GM12864 (cell line): ENCODE data around the gene KCNN1.

Experiments
- DNase-seq: peaks from one replicate; pipeline ENCODE4 v3.0.0-alpha.2; 2011; ENCODE audit warnings: low read depth
- H3K4me3 ChIP-seq: 2 replicates; pipeline ENCODE4 v1.5.1; 2011; ENCODE audit warnings: mild to moderate bottlenecking, low read depth, low read length, control low read depth
- TF ChIP-seq, protein P1 (sequence below): IDR thresholded peaks from 2 replicates; pipeline ENCODE4 v1.5.1; 2011; ENCODE audit warnings: low read depth, mild to moderate bottlenecking, moderate library complexity, low read length, control low read depth, inconsistent platforms; ENCODE audit errors: missing control alignments

Gene KCNN1

DNA sequence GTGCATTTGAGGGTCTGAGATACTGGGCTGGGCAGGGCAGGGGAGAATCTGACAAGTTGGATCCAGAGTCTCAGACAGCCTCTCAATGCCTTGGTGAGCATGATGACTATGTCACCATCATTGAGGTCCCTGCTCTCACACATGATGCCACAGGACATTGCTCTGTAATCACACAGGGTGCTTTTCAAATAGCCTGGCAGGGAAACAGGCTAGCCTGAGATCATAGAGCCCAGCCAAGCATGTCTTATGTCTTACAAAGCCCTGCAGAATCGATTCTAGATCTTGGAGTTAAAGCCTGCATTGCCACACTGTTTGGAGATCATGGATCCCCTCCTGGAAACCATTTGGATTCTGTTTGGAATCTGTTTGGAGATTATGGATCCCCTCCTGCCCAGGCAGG is 5.3 kb downstream of the KCNN1 start:
- H3K4me3 ChIP-seq, result no peak overlapping the region
- no peak for DNase-seq
- TF ChIP-seq, protein P1, sequence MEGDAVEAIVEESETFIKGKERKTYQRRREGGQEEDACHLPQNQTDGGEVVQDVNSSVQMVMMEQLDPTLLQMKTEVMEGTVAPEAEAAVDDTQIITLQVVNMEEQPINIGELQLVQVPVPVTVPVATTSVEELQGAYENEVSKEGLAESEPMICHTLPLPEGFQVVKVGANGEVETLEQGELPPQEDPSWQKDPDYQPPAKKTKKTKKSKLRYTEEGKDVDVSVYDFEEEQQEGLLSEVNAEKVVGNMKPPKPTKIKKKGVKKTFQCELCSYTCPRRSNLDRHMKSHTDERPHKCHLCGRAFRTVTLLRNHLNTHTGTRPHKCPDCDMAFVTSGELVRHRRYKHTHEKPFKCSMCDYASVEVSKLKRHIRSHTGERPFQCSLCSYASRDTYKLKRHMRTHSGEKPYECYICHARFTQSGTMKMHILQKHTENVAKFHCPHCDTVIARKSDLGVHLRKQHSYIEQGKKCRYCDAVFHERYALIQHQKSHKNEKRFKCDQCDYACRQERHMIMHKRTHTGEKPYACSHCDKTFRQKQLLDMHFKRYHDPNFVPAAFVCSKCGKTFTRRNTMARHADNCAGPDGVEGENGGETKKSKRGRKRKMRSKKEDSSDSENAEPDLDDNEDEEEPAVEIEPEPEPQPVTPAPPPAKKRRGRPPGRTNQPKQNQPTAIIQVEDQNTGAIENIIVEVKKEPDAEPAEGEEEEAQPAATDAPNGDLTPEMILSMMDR, result no peak

DNA sequence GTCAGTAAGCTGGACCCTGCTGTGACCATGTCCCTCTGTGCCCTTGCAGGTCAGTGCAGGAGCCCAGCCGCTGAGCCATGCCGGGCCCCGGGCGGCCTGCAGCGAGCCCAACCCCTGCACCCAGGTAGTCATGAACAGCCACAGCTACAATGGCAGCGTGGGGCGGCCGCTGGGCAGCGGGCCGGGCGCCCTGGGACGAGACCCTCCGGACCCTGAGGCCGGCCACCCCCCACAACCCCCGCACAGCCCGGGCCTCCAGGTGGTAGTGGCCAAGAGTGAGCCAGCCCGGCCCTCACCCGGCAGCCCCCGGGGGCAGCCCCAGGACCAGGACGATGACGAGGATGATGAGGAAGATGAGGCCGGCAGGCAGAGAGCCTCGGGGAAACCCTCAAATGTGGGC is 6.9 kb downstream of the KCNN1 start:
- TF ChIP-seq, protein P1, result no peak
- no peak for DNase-seq

DNA sequence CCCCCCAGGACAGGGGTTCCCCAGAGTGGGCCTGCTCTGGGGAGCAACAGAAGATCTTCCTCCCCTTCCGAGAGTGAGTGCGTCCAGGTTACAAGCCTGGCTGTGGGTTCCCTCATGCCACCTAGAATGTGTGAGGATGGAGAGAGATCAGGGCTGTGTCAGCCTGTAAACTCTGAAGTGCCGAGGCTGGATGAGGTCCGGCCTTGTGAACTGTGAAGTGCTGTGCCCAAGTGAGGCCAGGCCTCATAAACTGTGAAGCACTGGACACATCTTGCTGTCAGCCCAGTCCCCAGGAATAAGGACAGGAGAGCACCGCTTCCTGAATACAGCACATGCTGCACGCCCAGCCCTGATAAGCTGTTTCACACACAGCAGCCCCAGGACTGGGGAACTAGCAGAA is 7.6 kb downstream of the KCNN1 start:
- DNase-seq, result no peak

More for the DNA sequence above, 6.9 kb downstream of the KCNN1 start:
- H3K4me3 ChIP-seq, result no peak overlapping the region

DNA sequence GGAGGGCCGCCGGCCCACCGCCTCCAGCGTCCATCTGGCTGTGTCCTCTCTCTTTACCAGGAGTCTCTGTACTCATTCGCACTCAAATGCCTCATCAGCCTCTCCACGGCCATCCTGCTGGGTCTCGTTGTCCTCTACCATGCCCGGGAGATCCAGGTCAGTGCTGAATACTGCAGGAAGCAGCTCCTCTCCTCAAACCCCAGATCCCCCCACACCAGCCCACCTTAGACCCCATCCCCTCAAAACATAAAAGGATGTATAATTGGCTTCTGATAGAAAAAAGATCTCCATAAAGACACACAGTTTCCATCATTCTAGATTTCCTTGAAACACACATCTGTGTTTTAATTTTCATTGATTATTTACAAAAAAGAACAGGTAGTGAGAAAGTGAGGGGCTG is 8.1 kb downstream of the KCNN1 start:
- TF ChIP-seq, protein P1, result no peak
- DNase-seq, result no peak
- no peak overlapping the region for H3K4me3 ChIP-seq

More for the DNA sequence above, 7.6 kb downstream of the KCNN1 start:
- H3K4me3 ChIP-seq, result no peak overlapping the region
- TF ChIP-seq, protein P1, result no peak

DNA sequence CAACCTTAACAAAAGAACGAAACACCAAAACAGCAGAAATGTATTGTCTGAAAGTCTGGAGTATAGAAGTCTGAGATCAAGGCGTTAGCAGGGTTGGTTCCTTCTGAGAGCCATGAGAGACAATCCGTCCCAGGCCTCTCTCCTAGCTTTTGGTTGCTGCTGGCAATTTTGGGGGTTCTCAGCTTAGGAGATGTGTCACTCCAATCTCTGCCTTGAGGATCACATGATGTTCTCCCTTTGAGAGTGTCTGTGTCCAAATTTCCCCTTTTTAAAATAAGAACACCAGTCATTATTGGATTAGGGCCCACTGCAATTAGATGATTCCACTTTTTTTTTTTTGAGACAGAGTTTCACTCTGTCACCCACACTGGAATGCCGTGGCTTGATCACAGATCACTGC is 10.1 kb downstream of the KCNN1 start:
- no peak overlapping the region for H3K4me3 ChIP-seq
- no peak for DNase-seq
- TF ChIP-seq, protein P1, result no peak

DNA sequence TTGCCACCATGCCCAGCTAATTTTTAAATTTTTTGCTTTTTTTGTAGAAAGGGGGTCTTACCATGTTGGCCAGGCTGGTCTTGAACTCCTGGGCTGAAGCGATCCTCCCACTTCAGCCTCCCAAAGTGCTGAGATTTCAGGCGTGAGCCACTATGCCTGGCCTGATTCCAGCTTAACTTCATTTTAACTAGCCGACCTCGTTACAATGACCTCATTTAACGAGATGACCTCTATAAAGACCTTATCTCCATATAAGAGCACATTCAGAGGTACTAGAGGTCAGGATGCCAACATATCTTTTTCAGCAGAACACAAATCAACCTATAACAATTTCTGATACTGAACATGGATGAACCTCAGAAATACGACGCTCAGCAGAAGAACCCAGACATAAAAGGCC is 10.6 kb downstream of the KCNN1 start:
- TF ChIP-seq, protein P1, result no peak
- DNase-seq, result no peak
- no peak overlapping the region for H3K4me3 ChIP-seq

DNA sequence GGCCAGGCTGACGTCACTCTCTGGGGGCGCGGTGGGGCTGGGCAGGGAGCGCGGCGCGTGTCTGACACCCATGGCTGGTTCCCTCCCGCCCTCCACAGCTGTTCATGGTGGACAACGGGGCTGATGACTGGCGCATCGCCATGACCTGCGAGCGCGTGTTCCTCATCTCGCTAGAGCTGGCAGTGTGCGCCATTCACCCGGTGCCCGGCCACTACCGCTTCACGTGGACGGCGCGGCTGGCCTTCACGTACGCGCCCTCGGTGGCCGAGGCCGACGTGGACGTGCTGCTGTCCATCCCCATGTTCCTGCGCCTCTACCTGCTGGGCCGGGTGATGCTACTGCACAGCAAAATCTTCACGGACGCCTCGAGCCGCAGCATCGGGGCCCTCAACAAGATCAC is 14.7 kb downstream of the KCNN1 start:
- TF ChIP-seq, protein P1, result no peak
- no peak for DNase-seq
- H3K4me3 ChIP-seq, result no peak overlapping the region
